ENCODE data around the gene DCD.
"Not testable (repeated sequence)": the region's sequence is repeated elsewhere in the genome, so short reads cannot be mapped to it uniquely, and the experiment has no call there.

The DCD gene, protein sequence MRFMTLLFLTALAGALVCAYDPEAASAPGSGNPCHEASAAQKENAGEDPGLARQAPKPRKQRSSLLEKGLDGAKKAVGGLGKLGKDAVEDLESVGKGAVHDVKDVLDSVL

DNA sequence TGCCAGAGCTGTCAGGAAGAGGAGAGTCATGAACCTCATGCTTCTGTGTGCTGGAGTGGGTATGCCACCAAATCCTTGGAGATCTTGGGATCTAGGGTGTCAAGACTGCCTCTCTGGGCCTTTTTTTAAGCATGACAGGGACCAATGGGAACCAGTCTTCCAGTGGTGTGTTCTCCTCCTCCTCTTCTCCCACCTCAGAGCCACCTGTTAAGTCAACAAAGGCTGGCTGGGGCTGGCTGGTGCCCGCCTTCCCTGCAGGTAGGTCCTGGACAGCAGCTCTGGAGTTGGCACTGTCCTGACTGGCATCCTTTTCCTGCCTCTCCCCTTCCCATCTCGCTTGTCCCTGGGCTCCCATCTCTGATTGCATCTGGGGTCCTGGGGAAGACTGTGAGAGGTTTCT is at the start of gene DCD:
Gene DCD, minus strand, starts transcription at position 101 of the 400 bp plus-strand sequence. Its CDS starts 62 bp downstream, at position 39.
- no peak for DNase-seq

DNA sequence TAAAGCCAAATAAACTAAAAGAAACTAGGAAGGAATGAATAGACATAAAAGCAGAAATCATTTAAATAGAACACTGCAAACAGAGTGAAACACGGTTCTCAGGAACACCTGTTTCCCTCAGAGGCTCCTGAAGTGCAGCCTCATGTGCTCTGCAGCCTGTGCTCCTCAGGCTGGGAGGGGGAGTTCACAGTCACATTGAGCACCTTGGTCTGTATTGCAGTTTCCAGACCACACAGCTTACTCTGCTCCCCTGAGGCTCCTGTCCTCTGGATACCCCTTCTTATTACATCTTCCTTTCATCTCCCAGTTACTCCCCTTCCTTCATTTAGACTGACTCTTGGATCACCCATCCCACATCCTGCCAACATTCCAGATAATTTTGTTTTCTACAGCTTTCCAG is 49.7 kb upstream of the DCD start:
- no peak for DNase-seq

DNA sequence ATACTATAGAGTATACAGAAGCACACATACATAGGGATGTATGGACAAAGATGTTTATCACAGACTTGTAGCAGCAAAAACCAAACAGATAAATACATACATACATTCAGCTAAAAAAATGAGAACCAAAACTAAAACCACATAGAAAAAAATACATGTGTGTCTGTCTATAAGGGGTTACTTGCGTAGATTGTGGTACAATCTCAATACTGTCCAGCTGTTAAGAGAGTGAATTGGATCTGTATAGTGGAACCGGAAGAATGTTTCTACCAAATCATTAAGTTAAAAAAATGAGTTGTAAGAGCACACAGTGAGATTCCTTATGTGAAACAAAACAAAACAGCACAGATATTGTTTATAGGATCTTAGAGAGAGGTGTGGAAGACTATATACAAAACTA is 44.2 kb upstream of the DCD start:
- DNase-seq = no peak

DNA sequence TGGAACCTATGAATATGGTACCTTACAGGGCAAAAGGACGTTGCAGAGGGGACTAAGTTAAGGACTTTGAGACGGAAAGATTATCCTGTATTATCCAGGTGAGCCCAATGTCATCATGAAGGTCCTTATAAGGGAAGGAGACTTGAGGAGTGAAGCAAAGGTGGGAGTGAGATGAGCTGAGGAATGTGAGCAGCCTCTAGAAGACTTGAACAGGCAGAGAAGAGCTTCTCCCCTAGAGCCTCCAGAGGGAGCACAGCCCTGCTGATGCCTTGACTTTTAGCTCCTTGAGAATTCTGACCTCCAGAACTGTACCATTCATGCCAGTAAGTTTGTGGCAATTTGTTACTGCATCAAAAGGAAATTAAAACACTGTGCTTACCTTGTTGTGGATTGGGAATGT is 41.8 kb upstream of the DCD start:
- no peak for DNase-seq

DNA sequence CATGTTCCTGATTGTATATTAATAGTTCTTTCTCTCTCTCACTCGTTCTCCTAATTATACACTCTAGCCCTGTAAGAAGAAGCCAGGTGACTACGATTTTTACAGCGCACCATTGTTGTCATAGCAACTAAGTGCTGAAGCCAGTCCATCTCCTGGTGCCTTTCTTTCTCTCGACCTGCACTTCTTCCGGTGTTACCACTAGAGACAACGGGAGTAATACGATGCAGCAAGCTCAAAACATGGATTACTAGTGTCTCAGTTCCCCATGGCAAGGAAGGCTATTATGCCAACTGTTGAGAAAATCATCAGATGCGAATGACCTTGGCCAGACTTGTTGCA is 40.8 kb upstream of the DCD start:
- DNase-seq = no peak

DNA sequence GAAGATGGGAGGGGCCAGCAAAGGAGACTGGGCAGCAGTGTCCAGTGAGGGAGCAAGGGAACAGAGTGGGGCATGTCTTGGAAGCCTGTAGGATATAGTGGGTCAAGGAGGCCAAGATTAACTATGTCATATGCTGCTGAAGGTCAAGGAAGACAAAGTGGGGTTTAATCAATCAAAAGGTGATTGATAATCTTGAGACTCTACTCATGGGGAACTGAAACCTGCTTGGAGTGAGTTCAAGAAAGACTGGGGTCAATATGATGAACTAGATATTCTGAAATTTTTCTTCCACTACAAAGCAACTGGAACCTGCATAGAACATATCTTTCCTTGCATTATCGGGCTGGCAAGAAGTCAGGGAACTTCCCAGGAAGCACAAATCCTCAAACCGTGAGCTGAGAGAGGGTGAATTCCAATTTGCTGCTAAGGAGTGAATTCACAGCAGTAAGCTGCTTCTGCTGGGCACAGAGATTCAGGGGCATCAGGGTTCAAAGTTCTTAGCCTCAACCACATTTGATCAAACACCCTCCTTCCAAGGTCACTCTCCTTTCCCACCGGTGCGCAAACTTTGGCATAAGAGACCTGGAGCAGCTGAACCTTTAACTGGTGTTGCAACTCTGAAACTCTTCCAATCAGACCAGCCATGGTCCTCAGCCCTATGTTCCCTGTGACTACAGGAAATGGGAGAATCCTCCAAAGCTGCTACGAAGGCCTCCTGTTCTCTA is 40.3 kb upstream of the DCD start:
- DNase-seq = no peak

DNA sequence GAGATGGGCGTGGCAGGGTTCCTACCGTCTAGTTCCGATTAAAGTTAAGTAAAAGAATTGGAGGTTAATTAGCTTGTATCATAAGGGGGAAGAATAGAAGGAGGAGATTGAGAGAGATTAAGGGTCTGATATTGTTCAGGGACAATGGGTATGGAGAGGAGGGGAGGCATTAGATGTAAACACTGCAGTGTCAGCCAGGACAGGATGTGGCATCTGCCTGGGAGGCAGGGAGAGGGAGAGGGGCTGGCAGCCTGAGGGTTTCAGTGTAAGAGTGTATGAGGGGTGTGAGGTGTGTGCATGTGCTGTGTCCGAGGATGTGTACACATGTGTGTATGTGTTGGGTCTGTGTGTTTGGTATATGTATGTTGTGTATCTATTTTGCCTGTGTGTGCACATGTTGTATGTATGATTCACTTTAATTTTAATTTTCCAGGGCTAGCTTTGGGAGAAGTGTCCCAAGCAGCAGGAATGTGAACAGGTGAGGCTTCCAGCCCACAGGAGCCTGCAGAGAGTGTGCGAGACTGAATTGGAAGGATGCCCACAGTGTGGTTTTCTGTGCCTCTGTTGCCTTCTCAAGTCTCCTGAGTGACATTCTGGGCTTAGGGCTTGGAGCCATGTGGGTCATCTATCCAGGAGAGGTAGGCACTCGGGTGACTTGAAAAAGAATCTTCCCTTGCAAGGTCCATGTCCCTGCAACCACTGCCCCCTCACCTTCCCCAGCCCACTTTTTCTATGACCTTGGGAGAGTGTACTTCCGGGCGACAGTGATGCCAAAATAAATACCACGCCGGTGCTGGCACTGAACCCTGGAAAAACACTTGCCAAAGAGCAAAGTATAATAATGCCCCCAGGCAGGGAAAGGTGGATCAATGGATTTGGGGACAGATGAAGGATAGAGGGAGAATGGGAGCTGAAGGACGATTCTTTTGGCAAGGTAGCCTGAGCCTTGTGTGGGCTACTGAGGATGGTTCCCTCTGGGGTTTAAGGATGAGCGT is 36.8 kb upstream of the DCD start:
- no peak for DNase-seq

DNA sequence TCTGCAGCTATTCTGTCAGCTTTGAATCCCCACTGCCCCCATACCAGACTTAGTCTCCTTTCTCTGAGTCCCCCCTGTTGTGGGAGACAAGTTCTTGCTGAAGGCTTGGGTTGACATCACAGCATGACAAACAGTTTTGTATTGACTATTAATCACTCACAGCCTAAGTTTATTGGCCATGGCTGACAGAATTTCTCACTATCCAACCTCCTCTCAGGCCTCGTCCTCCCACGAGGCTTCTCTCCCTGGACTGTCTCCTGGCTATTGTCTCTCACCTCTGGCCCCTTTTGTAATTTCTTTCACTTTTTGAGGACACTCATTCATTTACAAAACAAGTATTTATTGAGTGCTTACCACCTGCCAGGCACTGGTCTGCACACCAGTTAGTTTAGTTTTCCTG is 35.2 kb upstream of the DCD start:
- peak; percentile 28 for DNase-seq

DNA sequence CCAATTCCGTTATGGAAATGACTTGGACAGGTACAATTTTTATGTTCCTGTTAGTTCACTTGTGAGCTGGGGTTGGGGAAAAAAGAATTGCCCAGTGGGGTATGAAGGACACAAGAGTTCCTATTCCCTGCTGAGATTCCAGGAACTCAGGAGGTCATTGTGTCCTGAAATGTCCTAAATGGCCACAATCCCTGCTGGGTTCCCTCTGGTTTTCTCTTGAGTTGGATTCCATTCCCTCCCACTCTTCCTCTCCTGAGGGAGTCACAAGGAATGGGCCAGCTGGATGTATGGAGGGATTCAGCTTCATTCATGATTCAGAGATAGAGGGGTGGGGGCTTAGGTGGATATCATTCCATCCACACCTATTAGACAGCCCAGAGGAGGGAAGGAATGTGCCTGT is 34.5 kb upstream of the DCD start:
- DNase-seq = no peak

DNA sequence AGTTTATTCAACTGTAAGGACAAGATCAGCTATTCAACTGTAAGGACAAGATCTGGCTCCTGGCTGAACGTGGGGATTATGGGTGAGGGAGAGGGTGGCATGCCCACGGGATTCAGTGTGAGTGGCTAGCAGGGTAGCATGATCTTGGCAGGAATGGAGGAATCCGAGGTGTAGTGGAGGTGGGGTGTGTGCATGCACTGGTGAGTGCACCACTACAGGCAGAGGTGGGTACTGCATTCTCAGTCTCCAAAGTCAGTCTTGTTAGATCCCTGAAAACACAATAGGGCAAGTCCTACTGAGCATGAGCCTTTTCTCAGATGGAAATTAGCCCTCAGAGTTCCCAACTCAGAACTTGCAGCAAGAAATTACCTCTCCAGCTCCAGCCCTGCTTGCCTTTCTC is 32.2 kb upstream of the DCD start:
- DNase-seq = peak; percentile 75

DNA sequence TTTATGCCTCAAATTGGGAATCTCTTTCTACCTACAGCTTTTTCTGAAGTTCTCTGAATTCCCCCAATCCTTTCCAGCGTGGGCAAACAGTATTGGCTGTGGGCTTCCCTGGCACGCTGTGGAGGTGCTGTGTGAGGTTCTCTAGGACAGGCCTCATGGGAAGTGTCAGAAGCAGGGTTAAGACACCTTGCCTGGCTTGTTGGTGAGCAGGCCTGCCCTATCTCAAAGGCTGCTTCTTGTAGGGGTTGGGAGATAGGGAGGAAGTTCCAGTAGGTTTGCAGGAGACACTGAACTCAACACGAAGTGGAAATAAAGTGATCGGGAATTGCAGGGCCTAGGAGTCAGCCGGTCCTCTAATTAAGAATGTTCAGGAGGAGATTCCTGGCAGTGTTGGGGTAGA is 30.0 kb upstream of the DCD start:
- no peak for DNase-seq

DNA sequence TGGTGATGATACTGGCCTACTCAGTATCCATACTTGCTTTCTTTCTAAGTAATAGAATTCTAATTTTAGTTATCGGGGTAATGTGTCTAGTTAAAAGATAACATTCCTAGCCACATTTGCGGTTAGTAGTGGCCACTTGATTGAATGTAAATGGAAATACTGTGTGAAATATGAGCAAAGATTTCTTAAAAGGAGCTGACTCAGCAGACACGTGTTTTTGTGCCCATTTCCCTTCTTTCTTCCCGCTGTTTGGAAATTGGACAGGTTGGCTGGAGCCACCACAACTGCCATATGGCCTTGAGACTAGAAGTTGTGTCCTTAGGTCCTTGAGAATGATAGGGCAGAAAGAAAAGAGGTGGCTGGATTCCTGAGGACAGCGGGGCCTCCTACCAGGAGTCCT is 19.8 kb upstream of the DCD start:
- DNase-seq = no peak

DNA sequence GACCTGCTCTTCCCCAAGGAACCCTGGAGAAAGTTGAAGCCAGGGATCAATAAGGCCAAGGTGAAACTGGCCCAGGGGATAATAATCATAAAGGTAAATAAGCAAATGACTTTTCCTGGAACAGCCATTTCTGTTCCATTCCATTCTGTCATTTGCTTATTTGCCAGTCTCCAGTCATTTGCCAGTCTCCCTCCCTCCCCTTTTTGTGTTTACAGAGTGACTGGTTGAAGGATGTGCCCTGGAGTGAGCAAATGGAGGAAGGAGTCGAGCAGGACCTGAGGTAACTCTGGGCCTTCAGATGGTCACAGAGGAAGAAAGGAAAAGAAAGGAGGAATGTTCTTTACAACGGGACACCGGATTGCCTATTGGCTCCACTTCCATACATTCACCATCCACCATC is 17.8 kb upstream of the DCD start:
- peak; percentile 8 for DNase-seq

DNA sequence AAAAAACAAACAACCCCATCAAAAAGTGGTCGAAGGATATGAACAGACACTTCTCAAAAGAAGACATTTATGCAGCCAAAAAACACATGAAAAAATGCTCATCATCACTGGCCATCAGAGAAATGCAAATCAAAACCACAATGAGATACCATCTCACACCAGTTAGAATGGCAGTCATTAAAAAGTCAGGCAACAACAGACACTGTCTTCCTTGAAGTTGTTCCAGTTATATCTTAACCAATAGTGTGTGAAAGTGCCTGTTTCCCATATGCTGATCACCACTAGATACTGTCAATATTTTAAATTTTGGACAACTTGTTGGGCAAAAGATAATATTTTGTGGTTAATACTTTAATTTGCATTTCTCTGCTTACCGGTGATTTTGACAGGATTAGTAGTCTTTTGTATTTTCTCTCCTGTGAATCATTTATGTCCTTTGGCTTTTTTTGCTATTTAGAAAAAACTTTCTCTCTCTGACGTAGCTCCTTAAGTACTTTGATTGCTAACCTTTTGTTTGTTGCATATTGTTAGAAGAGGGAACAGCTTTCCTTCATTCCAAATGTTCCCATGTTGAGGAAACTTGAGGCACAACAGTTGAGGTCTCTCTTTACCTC is 17.0 kb upstream of the DCD start:
- DNase-seq = not testable (repeated sequence)

DNA sequence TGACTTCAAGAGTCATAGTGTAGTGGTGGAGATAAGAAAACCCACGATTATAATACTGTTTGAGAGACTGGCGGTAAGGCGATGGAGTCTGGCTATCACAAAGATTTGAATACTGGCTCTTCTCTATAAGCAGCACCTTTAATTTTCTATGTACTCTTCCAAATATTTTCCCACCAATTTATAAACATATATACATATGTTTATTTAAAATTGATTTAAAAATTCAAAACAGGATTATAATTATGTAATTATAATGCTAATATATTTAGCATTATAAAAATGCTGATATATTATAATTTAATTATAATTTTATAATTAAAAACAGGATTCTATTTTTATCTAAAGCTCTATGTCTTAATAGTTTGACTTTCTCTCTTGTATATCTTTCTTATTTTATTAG is 15.4 kb upstream of the DCD start:
- no peak for DNase-seq

DNA sequence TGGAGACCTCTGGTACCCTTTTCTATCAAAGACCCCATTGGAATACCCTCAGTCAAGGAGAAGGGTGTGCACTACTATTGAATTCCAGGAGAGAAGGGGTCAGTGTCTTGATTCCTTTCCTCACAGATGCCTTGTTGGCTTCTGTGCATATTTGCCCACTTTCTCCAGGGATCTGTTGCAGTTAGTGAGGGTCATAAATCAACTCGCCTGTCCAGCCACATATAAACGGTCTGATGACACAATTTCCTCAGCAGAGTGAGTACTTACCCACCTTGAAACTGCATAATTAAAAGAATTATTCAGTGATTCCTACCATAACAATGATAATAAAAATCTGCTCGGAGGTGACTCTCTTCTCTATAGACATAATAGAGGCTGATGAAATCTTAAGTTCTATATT is 13.9 kb upstream of the DCD start:
- DNase-seq = no peak

DNA sequence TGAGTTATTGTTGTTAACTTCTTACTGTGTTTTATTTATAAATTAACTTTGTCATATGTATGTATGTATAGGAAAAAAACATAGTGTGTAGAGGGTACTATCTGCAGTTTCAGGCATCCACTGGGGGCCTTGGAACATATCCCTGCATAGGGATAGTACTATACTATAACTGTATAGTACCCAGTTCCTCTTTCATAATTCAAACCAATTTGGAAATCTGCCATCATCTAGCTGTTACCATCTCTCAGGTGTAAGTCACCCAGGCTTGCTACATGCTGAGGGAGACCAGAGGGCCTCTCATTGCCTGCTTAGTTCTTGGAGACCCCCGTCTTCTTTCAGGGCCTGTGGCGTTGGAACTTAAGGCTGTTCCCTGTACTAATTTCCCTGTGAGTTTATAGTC is 12.9 kb upstream of the DCD start:
- DNase-seq = no peak

DNA sequence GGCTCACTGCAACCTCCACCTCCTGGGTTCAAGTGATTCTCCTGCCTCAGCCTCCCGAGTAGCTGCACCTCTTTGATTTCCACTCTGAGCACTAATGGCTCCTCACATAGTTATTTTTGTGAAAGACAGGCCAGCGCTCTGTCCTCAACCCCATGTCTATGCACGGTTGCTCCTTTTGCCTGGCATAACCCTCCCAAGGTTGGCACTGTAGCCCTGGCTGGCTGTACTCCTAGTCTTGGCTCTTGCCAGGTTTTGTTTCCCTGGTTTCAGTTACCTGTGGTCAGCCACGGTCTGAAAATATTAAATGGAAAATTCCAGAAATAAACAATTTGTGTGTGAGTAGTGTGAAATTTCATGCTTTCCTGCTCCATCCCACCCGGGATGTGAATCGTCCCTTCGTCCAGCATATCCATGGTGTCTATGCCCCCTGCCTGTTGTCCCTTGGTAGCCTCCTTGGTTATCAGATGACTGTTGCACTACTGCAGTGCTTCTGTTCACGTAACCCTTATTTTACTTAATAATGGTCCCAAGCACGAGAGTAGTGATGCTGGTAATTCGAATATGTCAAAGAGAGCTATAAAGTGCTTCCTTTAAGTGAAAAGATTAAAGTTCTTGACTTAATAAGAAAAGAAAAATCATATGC is 12.3 kb upstream of the DCD start:
- DNase-seq = no peak

DNA sequence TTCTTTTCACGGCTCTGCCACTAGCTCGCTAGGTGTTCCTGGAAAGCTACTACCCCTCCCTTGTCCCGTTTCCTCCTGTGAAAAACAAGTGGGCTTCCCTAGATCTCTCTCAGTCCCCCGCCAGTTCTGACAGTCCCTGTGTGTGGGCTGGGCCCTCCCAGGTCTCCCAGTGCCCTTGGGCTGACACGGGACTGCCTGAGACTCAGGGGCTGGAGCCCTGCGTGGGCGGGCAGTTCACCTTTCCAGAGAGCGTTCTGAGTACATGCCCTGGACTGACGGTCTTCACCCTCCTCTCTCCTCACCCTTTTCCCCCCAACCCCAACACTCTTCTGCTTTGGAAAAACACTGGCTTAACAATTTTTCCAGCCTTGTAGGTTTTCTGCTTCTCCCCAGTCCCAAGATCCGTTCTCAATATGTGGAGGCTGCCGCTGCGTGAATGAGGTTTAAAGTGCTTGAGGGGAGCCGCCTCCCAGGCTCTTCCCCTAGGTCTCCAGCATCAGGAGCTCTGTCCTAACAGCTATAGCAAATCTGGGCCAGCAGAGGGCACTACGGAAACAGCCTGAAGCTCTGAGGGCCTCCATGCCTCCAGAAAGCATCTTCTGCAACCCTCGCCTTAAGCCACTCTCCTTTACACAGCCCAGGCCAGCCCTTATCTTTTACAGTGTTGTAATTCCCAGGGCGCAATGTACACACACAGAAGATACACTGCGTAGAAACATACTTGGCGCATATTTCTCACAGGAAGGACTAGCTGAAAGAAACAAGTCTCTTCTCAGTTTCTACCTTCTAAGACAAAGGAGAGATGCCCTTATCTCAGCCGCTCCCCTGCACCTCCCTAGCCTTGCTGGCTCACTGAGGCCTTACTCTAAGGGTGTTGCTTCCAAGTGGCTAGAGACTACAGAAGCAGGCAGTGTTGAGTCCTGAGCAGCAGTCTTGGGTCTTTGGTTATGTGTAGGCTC is 10.4 kb upstream of the DCD start:
- peak; percentile 82 for DNase-seq

DNA sequence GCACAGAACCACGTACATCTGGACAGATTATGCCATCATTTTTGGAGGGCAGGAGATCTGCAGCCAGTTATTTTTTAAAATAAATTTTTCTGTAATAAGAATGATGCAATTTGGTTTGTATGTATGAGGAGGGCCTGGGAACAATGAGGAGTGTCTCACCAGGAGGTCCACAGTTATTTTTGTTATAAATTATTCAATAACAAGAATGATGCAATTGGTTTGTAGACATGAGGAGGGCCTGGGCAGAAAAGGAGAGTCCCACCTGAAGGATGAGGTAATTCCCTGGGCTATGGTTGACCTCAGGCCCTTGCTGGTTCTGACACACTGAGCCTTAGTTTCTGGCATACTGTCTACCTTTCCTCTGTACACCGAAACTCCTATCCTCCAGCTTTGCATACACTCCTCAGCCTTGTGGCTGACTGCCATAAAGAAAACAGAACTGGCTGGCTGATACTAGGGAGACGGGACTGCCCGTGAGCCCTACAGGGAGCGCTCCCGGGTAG is 9.0 kb upstream of the DCD start:
- no peak for DNase-seq

DNA sequence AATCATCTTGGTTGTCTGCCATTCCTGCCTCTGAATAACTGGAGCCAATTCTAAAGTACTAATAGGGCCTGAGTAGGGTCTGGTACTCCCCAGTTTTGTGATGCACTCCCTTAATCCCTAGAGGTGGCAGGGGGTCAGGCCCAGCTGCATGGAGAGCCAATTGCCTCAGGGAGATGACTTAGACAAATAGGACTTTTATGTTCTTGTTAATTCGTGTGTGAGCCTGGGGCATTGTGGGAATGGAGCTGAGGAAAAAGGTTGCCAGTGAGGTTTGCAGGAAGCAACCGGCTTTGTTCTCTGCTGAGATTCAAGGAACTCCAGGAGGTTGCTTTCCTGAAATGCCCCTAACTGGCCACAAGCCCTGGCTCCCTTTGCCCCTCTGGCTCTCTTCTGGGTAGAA is 6.8 kb upstream of the DCD start:
- DNase-seq = no peak

DNA sequence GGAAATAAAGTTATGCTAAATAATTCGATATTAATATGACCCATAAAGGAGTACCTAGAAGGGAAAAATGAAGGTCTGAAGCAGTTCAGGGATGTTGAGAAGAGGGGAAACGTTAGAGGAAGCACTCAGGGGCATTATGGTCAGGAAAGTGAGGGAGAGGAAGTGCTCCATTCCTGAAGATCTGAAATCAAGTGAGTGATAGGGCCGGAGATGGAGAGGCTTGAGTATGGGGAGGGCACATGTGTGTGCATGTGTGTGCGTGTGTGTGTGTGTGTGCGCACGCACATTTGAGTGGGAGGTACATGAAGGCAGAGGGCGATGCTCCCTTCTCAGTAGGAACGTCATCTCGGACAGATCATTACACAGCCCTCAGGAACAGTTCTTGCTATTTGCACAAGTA is 4.9 kb upstream of the DCD start:
- DNase-seq = no peak

Data from DMS53 (cell line).